ENCODE results near the gene OGFOD2.

DNA sequence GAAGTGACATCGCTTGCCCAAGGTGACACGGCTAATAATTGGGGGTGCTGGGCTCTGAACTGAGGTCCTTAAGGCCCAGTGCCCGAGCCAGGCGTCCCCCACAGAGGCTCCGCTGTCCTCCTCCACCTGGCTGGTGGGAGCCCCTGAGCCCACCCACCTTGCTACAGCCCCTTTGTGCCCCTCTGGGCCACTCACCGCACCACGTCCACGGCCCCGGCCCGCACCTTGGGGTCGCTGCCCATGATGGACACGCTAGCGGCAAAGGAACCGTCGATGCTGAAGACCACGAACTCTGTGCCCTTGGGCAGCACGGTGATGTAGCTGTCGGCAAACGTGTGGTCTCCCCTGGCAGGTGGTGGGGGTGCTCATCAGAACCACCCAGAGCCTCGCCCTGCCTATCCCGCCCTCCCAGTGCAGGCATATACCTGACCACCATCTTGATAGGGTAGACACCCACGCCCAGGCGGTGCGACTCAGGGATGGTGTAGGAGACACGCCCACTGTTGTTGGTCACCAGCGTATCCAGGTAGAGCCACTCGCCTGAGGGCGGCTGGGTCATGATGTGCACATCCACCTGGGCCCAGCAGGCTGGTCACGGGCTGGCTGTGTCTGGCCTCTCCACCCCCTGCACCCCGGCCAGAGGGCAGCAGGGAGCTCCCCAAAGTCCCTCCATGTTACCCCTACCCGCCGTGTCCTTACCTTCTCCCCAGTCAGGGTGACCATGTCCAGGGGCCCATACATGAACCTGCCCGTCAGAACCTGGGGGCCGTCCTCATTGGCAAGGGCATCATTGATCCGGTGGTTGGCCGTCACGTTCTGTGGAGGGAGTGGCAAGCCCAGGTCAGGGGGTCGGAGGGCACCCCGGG, 12.3 kb downstream of the OGFOD2 start:
- TF ChIP-seq MAF1 (CRISPR knock-in tag; IDR thresholded peaks at IDR 0.05; ENCODE audit: borderline replicate concordance): no peak
- TF ChIP-seq MYC (CRISPR knock-in tag; IDR thresholded peaks at IDR 0.05; ENCODE audit: borderline replicate concordance): no peak

Data from HepG2 (cell line).